GM21528 (cell line): ENCODE results near the gene YARS1.

Source experiments
- ATAC-seq: cut with Tn5 transposase; IDR thresholded peaks from one replicate; pipeline ENCODE4 v1.9.1; 2021; ENCODE audit warnings: mild to moderate bottlenecking, moderate library complexity; ENCODE audit not compliant: unreplicated experiment, low FRiP score

Gene YARS1

GRCh38 chr1:32782086-32782485 is 35.1 kb downstream of the YARS1 start:
- no peak for ATAC-seq

- no peak for ATAC-seq
Observed at GRCh38 chr1:32780628-32781234, 36.4 kb downstream of the YARS1 start.

- ATAC-seq = no peak
Observed at GRCh38 chr1:32780005-32780404, 37.2 kb downstream of the YARS1 start.

- ATAC-seq = no peak
Observed at GRCh38 chr1:32779242-32779641, 37.9 kb downstream of the YARS1 start.

GRCh38 chr1:32775640-32776337 is 41.4 kb downstream of the YARS1 start:
- ATAC-seq = no peak

DNA sequence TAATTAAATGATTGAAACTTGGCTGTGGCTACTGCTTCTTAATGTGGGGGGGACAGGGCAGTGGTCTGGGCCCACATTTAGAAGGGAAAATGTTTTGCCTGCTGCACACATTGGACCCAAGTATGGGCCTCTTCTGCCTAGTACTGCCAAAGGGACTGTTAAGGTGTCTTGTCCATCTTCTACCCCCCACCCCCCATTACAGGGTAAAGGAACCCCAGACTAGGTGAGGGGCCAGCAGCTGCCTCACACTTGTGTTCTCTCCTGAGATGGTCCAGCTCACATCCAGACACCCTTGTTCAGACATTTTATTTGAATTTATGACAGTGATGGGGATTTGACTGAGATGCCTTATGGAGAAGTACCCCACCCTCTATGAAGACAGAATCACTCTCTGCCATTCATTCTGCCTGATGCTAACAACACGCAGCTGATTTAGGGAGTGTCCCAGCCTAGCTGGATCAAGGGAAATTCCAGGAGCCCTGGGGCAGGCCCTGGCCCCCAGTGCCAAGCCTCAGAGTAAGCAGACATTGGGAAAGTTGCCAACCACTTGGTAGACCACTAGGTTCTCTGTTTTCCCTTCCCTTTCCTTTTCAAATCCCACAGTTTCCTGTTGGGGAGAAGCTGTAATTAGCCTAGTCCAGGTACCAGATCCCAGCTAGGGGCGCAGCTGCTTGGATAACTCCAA is 42.1 kb downstream of the YARS1 start:
- no peak for ATAC-seq

GRCh38 chr1:32774464-32774808 is 42.7 kb downstream of the YARS1 start:
- ATAC-seq = no peak

GRCh38 chr1:32773764-32774463 is 43.2 kb downstream of the YARS1 start:
- ATAC-seq = no peak

GRCh38 chr1:32773018-32773763 is 44.0 kb downstream of the YARS1 start:
- ATAC-seq = no peak

DNA sequence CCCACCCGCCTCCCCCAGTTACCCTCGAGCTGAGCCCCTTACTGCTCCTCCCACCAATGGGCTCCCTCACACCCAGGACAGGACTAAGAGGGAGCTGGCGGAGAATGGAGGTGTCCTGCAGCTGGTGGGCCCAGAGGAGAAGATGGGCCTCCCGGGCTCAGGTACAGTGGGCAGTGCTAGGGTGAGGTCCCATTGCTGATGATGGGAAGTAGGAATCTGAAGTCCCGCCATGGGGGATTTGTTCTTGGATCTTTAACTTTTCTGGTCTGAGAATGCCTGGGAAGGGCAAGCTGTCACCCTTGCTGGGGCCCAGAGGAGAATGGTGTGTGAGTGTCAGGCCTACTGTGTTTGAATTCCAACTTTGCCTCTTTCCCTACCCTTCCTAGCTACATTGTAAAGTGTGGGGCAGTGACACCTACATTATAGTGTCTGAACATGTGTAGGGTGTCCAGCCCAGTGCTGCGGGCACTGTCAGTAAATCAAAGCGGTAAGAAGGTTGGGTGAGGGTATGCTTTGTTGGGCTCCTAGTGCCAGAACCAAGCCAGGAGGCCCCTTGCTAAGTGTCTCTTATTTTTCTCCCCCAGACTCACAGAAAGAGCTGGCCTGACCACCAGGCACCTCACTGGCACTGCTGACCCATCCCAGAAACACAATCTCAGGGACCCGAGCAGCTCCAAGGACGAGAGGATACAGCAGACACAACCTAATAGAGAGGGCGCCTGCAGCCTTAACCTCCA is 44.7 kb downstream of the YARS1 start:
- no peak for ATAC-seq

GRCh38 chr1:32771561-32772280 is 45.4 kb downstream of the YARS1 start:
- ATAC-seq = no peak

- ATAC-seq = no peak
Observed at GRCh38 chr1:32770741-32771548, 46.2 kb downstream of the YARS1 start.

DNA sequence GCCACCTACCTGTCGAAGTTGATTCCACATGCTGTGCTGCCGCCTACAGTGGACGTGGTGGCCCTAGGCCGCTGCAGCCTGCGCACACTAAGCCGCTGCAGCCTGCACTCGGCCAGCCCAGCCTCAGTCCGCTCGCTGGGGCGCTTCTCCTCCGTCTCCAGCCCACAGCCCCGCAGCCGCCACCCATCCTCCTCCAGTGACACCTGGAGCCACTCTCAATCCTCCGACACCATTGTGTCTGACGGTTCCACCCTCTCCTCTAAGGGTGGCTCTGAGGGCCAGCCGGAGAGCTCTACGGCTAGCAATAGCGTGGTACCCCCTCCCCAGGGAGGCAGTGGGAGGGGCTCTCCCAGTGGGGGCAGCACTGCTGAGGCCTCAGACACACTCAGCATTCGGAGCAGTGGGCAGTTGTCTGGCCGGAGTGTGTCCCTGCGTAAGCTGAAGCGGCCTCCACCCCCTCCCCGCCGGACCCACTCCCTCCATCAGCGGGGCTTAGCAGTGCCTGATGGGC is 46.9 kb downstream of the YARS1 start:
- ATAC-seq = no peak

DNA sequence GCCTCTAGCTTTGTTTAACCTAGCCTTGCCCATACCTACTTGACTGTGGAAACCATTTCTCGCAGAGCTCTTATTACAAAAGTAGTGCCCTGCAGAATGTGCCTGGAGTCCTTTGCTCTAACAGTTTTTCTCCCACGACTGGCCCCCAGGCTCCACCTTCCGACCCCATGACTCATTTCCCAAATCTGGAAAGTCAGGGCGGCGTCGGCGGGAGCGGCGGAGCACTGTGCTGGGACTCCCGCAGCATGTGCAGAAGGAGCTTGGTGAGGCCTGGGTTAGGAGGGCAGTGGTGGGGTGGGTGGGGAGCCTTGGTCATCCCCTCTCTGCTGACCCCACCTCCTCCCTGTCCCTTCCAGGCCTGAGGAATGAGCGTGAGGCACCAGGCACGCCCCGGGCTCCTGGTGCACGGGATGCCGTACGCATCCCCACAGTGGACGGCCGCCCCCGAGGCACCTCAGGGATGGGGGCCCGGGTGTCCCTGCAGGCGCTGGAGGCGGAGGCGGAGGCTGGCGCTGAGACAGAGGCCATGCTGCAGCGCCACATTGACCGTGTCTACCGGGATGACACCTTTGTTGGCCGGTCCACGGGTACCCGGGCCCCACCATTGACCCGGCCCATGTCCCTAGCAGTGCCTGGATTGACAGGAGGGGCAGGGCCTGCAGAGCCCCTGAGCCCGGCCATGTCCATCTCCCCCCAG is 47.5 kb downstream of the YARS1 start:
- no peak for ATAC-seq

DNA sequence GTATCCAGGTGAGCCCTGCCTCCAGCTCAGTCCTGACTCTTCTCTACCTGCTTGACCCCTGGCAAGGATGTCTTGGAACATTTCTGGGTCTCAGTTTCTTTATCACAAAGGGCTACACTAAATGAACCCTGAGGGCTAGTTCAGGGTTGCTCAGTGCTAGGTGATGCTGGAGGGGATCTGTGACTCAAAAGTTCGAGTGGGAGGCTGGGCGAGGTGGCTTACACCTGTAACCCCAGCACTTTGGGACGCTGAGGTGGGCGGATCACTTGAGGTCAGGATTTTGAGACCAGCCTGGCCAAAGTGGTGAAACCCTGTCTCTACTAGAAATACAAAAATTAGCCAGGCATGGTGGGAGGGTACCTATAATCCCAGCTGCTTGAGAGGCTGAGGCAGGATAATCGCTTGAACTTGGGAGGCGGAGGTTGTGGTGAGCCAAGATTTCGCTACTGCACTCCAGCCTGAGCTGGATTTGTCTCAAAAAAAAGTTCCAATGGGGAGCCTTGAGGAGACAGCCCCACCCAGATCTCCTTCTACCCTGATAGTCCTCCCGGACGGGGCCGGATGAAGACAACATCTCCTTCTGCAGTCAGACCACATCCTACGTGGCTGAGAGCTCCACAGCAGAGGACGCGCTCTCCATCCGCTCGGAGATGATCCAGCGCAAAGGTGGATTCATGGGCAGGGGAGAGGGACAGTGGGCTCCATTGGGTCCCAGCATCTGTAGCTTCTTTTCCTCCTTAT is 48.9 kb downstream of the YARS1 start:
- ATAC-seq = no peak

DNA sequence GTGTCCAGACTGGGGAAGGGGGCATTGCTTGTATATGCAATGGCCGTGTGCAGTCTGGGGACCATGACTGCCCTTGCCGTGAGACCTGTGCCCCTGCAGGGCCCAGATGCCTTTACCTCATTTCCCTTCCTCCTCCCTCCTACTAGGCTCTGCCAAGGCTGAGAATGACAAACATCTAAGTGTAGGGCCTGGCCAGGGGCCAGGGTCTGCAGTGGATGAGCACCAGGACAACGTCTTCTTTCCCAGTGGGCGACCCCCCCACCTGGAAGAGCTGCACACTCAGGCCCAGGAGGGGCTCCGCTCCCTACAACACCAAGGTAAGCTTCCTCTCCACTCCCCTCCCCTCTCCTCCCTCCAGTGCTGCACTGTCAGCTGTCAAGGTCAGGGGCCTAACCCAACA is 49.5 kb downstream of the YARS1 start:
- no peak for ATAC-seq

DNA sequence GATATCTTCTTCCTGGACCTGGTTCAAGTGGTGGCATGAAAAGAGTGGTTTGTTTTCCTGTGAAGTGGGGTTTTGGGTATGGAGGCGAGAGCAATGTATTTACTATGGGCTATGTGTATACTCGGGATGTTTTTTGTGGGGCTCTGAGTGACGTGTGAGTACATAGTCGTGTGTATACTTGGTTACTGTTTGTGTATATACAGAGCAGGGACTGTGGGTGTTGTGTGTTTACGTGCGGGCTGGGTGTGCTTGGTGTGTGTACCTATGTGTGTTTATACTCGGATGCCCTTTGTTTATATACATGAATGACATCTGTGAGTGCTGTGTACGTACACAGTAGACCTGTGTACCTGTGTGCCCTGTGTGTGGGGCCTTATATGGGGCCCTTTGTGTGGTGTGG is 50.0 kb downstream of the YARS1 start:
- ATAC-seq = no peak
